IPS-11a (cell line): ENCODE measurements around the gene FXR2.

Experiments
- H3K4me3 ChIP-seq: one replicate; pipeline ENCODE4 v1.5.1; 2013; ENCODE audit warnings: low read depth, low read length, control low read depth

The FXR2 gene

DNA sequence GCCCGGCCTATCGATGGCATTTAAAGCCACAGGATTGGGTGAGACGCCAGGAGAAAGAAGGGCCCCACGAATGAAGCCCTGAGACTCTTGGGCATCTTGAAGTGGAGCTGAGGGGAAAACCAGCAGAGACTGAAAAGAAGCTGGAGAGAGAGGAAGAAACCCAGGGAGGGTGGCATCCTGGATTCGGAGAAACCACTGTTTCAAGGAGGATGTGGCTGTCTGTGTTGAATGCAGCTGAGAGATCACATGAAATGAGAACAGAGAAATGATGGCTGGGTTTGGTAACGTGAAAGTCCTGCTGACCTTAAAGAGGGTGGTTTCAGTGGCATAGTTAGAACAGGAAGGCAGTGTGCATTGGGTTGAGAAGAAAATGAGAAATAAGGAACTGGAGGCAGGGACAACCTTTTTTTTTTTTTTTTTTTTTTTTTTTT is 62.1 kb downstream of the FXR2 start:
- H3K4me3 ChIP-seq, result no peak overlapping the region

DNA sequence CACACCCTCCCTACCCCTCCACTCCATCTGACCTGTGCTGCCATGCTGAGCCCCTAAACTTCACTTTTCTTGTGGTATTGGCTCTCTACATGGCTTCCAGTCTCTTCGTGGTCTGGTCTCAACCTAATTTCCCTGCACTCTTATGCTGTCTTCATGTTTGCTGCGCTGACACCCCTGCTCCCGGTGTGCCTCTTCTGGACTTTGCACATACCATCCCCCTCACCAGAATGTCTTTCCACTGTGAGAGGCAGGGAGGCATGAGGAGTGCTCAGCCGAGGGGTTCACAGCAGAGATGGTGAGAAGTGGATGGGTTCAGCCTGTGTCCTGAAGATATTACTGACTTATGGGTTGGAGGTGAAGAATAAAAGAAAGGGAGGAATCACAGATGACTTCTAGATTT is 63.3 kb downstream of the FXR2 start:
- no peak overlapping the region for H3K4me3 ChIP-seq

DNA sequence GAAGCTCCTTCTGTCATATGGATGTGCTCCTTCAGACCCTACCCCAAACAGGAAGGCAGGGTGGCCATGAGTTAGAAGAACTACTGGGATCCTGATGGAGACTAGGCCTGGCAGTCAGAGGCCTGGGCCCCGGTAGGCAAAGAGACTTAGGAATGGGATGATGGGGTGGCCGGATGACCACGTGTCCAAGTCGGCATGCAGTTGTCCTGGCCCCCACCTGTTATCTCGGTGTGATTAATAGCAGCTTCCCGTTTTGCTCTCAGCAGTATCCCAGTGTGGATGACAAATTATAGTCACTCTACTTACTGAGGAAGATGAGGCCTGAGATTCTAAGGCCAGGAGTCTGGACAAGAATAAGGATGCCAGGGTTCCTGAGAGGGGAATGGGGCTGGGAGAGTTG is 64.4 kb downstream of the FXR2 start:
- no peak overlapping the region for H3K4me3 ChIP-seq

DNA sequence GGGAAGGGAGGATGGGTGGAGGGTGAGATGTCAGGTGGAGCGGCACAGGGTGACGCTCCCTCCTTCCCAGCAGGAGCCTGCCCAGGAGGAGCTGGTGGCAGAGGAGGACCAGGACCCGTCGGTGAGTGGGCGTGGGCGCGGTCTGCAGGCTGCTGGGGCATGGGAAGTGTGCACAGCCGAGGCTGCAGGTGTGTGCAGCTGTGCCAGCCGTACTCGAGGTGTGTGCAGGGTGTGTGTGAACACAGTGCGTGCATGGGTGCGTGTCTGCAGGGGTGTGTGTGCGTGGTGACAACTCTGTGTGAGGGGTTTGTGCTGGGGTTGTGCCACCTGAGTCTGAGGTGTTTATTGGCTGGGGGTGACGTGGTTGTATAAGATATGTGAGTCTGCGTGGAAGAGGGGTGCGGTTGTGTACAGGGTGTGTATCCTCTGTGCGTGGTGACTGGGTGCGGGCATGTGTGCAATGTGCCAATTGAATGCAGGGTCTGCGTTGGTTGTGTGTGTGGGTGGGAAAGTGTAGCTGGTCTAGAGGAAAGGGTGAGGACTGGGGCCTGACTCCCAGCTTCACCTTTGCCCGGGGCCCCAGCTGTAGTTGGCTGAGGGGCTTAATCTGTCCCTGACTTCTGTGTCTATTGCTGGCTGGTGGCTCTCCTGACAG is 65.2 kb downstream of the FXR2 start:
- H3K4me3 ChIP-seq, result no peak overlapping the region

DNA sequence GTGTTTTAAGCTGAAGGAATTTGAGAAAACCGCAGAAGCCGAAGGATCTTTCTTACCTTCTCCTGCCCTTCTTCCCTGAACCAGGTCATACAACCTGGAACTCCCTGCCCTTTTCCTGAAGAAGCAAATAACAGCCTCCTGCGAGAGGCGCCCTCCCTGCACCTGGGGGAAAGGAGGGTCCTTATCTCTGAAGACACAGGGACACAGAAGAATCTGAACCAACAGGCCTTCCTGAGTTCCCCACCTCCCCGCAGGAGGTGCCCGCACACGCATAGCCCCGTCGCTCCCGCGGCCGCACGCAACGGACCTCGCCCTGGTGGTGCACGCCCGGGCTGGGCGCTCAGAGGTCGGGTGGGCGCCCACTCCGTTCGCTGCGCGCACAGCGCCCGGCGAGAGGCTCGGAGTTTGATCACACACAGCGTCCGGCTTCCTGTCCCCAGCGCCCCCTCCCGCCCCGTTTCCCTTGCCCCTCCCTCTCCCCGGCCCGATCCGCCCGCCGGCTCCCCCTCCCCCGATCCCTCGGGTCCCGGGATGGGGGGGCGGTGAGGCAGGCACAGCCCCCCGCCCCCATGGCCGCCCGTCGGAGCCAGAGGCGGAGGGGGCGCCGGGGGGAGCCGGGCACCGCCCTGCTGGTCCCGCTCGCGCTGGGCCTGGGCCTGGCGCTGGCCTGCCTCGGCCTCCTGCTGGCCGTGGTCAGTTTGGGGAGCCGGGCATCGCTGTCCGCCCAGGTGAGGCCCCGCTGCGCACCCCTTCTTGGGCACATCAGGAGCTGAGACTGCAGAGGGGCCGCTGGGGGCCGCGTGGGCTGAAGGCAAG is 65.9 kb downstream of the FXR2 start, which contains the start of gene TNFSF12:
TNFSF12 (plus strand) TSS at position 474 of the 816 bp plus-strand sequence; CDS start at position 570, 96 bp downstream.
- H3K4me3 ChIP-seq, result peak within 1 kb of the TSS; percentile 67

DNA sequence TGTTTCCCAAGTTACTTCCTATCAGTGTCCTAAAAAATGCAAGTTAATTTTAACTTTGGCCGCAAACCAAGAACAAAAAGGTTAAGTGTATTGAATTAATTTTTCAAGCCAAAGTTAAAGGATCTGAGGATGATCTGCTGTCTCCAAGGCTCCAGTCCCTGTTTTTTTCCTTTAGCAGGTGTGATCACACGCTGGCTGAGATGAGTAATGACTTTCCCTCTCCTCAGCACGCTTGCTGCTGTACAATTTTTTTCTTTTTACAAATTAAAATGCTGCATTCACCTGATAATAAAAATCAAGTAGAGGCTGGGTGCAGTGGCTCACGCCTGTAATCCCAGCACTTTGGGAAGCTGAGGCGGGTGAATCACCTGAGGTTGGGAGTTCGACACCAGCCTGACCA is 69.8 kb downstream of the FXR2 start:
- no peak overlapping the region for H3K4me3 ChIP-seq
